ENCODE data around the gene HNRNPD. TPM values are rescaled to one million over a fixed set of nuclear protein-coding genes. Genes with fewer than 3 reads are reported as not detected.

Gene HNRNPD, protein sequence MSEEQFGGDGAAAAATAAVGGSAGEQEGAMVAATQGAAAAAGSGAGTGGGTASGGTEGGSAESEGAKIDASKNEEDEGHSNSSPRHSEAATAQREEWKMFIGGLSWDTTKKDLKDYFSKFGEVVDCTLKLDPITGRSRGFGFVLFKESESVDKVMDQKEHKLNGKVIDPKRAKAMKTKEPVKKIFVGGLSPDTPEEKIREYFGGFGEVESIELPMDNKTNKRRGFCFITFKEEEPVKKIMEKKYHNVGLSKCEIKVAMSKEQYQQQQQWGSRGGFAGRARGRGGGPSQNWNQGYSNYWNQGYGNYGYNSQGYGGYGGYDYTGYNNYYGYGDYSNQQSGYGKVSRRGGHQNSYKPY
- total RNA-seq: 55.6 and 88.4 TPM in 2 replicates

DNA sequence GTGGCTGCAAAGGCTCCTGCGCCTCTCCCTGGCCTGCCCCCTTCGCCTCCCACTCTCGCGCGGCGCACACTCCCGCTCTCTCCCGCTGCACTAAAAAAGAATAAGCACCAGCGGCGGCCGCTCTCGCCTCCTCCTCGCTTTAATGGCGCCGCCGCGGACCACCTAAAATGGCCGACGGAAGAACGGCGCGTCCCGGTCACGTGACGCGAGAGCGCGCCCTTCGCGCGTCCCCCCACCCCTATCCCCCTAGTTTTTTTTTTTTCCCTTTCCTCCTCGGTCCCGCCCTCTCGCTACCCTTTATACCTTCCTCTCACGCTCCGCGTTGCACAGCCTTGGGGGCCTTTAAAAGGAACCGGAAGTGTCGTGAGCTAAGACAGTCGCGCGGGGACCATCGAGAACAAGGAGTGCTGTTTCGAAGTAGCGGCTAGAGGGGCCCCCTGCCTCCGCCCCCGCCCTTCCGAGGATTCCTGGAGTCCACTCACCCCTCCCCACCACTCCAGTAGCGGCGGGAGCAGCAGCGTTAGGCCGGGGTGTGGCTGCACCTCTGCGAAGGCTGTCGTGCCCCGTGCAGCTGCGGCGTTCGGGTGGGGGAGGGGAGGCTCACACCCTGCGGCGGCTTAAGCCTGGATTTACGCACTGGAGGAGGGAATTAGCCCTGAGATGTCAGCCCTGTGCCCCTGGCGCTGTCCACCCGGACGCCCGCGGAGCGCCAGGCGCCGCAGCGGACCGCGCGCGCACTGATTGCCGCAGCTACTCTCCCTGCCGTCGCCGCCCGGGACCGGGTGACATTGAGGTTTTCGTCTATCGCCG, at the start of gene HNRNPD:
Gene HNRNPD (minus strand): TSS at position 176 of the 810 bp plus-strand sequence. CDS start 313 bp downstream, outside the sequence.

Other genes starting within 250 kb of the HNRNPD start
- gene HNRNPDL, start 56.5 kb upstream of the HNRNPD start, total RNA-seq: 156 and 180 TPM in 2 replicates
- gene ENOPH1, start 56.6 kb upstream of the HNRNPD start, total RNA-seq: 21.2 and 31.8 TPM in 2 replicates
- 0.78 and 5.0 TPM in 2 replicates for gene TMEM150C, start 188.0 kb upstream of the HNRNPD start, total RNA-seq

Data from epithelial cell of alveolus of lung (primary cell).